ENCODE measurements around the gene SLC23A1. TPM values are rescaled to one million over a fixed set of nuclear protein-coding genes. Genes with fewer than 3 reads are reported as not detected.

SLC23A1 gene
- total RNA-seq, 3 donors from 2014 or later (not counting 1 experiment from before 2014, with no cell fraction given): not detected

DNA sequence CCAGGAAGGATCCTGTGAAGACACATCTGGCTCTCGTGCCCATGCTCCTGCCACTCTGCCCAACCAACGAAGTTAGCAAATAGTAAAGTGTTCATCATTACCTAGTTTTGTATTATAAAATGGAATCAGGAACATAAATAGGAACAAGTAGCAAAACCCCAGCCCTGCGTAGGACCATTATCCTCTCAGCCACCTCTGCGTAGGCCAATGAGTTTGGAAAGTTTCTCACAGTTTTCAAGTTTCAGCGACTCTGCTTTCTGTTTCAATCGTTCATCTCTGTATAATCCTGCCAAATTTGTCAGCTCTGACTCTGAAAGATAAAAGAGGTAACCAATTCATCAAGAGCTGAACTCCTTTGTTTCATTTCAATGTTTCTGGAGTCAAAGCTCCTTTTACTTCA lies 30.9 kb upstream of the SLC23A1 start:
- intact Hi-C loops (cut with micrococcal nuclease): no loop called here
- H3K36me3 ChIP-seq (ENCODE audit: control insufficient read depth, insufficient read depth, low read length): no peaks in the 10 kb centered on the region
- H3K9me3 Mint-ChIP-seq: no peaks in the 10 kb centered on the region
- no peak overlapping the region for H3K27ac ChIP-seq (ENCODE audit: low read length)
- 82% methylated on average over 6 of the region's 6 CpGs for WGBS (ENCODE audit: insufficient coverage)
- no peak overlapping the region for H3K4me3 Mint-ChIP-seq
- no peaks in the 10 kb centered on the region for H3K4me1 ChIP-seq (ENCODE audit: control insufficient read depth, insufficient read depth, low read length)
- H3K9me3 ChIP-seq (ENCODE audit: control insufficient read depth, insufficient read depth, low read length): no peaks in the 10 kb centered on the region
- ATAC-seq (no peak), DNase-seq (no peak)
- H3K36me3 Mint-ChIP-seq: no peaks in the 10 kb centered on the region
- H3K27me3 ChIP-seq (ENCODE audit: control insufficient read depth, insufficient read depth, low read length): no peaks in the 10 kb centered on the region
- no peaks in the 10 kb centered on the region for H3K27me3 Mint-ChIP-seq (ENCODE audit: low read depth in 2 of 2)
- no peak overlapping the region for H3K4me3 ChIP-seq (ENCODE audit: low read length)
- H3K4me1 Mint-ChIP-seq: no peaks in the 10 kb centered on the region
- TF ChIP-seq, protein P1, sequence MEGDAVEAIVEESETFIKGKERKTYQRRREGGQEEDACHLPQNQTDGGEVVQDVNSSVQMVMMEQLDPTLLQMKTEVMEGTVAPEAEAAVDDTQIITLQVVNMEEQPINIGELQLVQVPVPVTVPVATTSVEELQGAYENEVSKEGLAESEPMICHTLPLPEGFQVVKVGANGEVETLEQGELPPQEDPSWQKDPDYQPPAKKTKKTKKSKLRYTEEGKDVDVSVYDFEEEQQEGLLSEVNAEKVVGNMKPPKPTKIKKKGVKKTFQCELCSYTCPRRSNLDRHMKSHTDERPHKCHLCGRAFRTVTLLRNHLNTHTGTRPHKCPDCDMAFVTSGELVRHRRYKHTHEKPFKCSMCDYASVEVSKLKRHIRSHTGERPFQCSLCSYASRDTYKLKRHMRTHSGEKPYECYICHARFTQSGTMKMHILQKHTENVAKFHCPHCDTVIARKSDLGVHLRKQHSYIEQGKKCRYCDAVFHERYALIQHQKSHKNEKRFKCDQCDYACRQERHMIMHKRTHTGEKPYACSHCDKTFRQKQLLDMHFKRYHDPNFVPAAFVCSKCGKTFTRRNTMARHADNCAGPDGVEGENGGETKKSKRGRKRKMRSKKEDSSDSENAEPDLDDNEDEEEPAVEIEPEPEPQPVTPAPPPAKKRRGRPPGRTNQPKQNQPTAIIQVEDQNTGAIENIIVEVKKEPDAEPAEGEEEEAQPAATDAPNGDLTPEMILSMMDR (IDR thresholded peaks at IDR 0.05): no peak
- H3K27ac Mint-ChIP-seq: no peak overlapping the region

DNA sequence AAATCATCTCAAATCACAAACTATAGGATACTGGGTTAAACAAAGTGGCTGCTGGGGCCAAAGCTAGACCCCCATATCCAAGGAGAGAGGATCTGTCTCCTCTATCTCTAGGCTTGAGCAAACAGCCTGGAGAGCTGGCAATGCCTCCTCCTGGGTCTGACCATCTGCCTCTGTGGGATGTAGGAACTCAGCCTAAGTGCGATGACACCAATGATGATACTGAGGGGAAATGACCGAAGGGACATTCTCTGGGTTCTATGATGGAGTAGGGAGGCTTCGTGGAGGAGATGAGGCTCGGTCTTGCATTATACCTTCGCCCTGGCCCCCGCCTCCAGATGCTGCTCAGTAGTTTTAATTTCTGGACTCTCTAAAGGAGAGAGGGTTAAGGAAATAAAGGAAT lies 30.1 kb upstream of the SLC23A1 start:
- Mint-ChIP-seq H3K36me3 (no peaks in the 10 kb centered on the region), H3K9me3 (no peaks in the 10 kb centered on the region), H3K4me3 (no peak overlapping the region), H3K27me3 (ENCODE audit: low read depth in 2 of 2) (no peaks in the 10 kb centered on the region), H3K27ac (no peak overlapping the region), H3K4me1 (no peaks in the 10 kb centered on the region)
- DNase-seq (no peak), ATAC-seq (no peak)
- intact Hi-C loops (cut with micrococcal nuclease): no loop called here
- Histone ChIP-seq H3K9me3 (ENCODE audit: control insufficient read depth, insufficient read depth, low read length) (no peaks in the 10 kb centered on the region), H3K4me3 (ENCODE audit: low read length) (no peak overlapping the region), H3K4me1 (ENCODE audit: control insufficient read depth, insufficient read depth, low read length) (no peaks in the 10 kb centered on the region), H3K27me3 (ENCODE audit: control insufficient read depth, insufficient read depth, low read length) (no peaks in the 10 kb centered on the region), H3K36me3 (ENCODE audit: control insufficient read depth, insufficient read depth, low read length) (no peaks in the 10 kb centered on the region), H3K27ac (ENCODE audit: low read length) (no peak overlapping the region)
- 97% methylated on average over 6 of the region's 6 CpGs for WGBS (ENCODE audit: insufficient coverage)
- TF ChIP-seq, protein P1 (IDR thresholded peaks at IDR 0.05): no peak

DNA sequence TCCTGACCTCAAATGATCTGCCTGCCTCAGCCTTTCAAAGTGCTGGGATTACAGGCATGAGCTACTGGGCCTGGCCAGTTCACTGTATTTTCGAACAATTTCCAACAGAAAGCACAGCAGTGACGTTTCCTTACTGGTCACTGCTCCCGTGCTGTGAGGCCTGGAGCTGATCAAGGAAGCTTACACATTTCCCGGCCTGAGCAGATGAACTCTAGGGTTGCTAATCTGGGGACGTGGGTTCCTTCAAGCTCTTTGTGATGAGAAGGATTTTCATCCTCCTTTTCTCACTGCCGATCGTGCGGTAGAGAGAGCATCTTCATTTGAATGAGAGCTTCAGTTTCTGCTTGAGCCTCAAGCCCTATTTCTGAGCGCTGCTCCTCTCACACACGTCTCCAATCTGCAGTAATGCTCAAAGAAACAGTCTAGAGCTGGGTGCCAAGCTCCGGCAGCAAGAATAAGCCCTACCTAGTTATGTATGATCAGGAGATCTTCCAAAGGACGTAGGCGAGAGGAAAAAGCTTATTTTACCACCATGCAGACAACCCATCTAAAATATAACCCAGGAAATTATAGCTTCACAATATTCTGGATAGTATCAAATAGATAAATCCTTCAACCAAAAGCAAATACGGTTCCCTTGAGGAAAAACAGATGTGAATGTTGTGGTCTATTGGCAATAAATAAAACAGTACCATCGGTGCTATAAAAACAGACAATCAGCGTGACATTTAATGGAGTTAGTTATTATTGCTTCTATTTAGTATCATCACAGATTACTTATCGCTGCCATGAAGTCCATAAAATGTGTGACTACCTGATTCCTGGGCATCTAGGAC lies 28.1 kb upstream of the SLC23A1 start:
- H3K36me3 ChIP-seq (ENCODE audit: control insufficient read depth, insufficient read depth, low read length): no peaks in the 10 kb centered on the region
- Mint-ChIP-seq H3K9me3 (no peaks in the 10 kb centered on the region), H3K4me1 (no peaks in the 10 kb centered on the region), H3K4me3 (no peak overlapping the region), H3K27me3 (ENCODE audit: low read depth in 2 of 2) (no peaks in the 10 kb centered on the region), H3K27ac (no peak overlapping the region), H3K36me3 (no peaks in the 10 kb centered on the region)
- DNase-seq (no peak), ATAC-seq (no peak)
- TF ChIP-seq, protein P1 (IDR thresholded peaks at IDR 0.05): no peak
- H3K4me3 ChIP-seq (ENCODE audit: low read length): no peak overlapping the region
- H3K27ac ChIP-seq (ENCODE audit: low read length): no peak overlapping the region
- intact Hi-C loops (cut with micrococcal nuclease): no loop called here
- H3K9me3 ChIP-seq (ENCODE audit: control insufficient read depth, insufficient read depth, low read length): no peaks in the 10 kb centered on the region
- no peaks in the 10 kb centered on the region for H3K27me3 ChIP-seq (ENCODE audit: control insufficient read depth, insufficient read depth, low read length)
- no peaks in the 10 kb centered on the region for H3K4me1 ChIP-seq (ENCODE audit: control insufficient read depth, insufficient read depth, low read length)
- 93% methylated on average over 15 of the region's 17 CpGs for WGBS (ENCODE audit: insufficient coverage)
